ENCODE measurements around the gene RTL5.
A peak's percentile ranks its signal among the peaks of the same experiment; 100 is the strongest.
"Not testable (repeated sequence)": the region's sequence is repeated elsewhere in the genome, so short reads cannot be mapped to it uniquely, and the experiment has no call there.

The RTL5 gene

GRCh38 chrX:72131317-72132294, at the start of gene RTL5:
Gene RTL5, minus strand, starts transcription at chrX:72131915.
- DNase-seq: peak; percentile 59 to 68

GRCh38 chrX:72180539-72180938, 48.8 kb upstream of the RTL5 start:
- no peak for DNase-seq

- DNase-seq: no peak
Measured at GRCh38 chrX:72176981-72177380, 45.3 kb upstream of the RTL5 start.

GRCh38 chrX:72176289-72176688, 44.6 kb upstream of the RTL5 start:
- not testable (repeated sequence) for DNase-seq

GRCh38 chrX:72169008-72169728, 37.5 kb upstream of the RTL5 start:
- DNase-seq: peak; percentile 62 to 84

GRCh38 chrX:72165551-72165950, 33.8 kb upstream of the RTL5 start:
- no peak for DNase-seq

- DNase-seq: no peak
Measured at GRCh38 chrX:72159769-72160168, 28.1 kb upstream of the RTL5 start.

- no peak for DNase-seq
Measured at GRCh38 chrX:72158773-72159172, 27.1 kb upstream of the RTL5 start.

- DNase-seq: no peak
Measured at GRCh38 chrX:72146527-72146926, 14.8 kb upstream of the RTL5 start.

GRCh38 chrX:72145181-72145580, 13.5 kb upstream of the RTL5 start:
- DNase-seq: no peak

- no peak for DNase-seq
Measured at GRCh38 chrX:72143609-72143907, 11.8 kb upstream of the RTL5 start.

- no peak for DNase-seq
Measured at GRCh38 chrX:72142794-72143608, 11.3 kb upstream of the RTL5 start.

- no peak for DNase-seq
Measured at GRCh38 chrX:72142094-72142793, 10.5 kb upstream of the RTL5 start.

GRCh38 chrX:72141372-72142004, 9.8 kb upstream of the RTL5 start:
- DNase-seq: peak in 1 of 2 donors; percentile 28

GRCh38 chrX:72139538-72139937, 7.8 kb upstream of the RTL5 start:
- DNase-seq: no peak

- DNase-seq: no peak
Measured at GRCh38 chrX:72137846-72138495, 6.3 kb upstream of the RTL5 start.

GRCh38 chrX:72133851-72134546, 2.3 kb upstream of the RTL5 start:
- DNase-seq: no peak

- no peak for DNase-seq
Measured at GRCh38 chrX:72132456-72132855, 741 bp upstream of the RTL5 start.

- DNase-seq: no peak
Measured at GRCh38 chrX:72130762-72131250, 909 bp downstream of the RTL5 start.

GRCh38 chrX:72130156-72130761, 1.5 kb downstream of the RTL5 start:
- no peak for DNase-seq

Measured in CD4-positive, alpha-beta T cell treated with Interferon alpha-2 for 1 hour (primary cell).